Osteocyte (in vitro differentiated cells): ENCODE measurements around the gene ADI1. TPM values are rescaled to one million over a fixed set of nuclear protein-coding genes. Genes with fewer than 3 reads are reported as not detected.

Experiments
- DNase-seq: peaks from one replicate; pipeline ENCODE4 v3.0.0; 2021; ENCODE audit warnings: mixed read lengths; ENCODE audit not compliant: unreplicated experiment; ENCODE audit errors: extremely low spot score
- H3K27ac Mint-ChIP-seq: one replicate; pipeline ENCODE4 v1.8.0; 2021; ENCODE audit warnings: mild to moderate bottlenecking, mixed read lengths; ENCODE audit not compliant: unreplicated experiment
- H3K27me3 Mint-ChIP-seq: one replicate; pipeline ENCODE4 v1.8.0; 2021; ENCODE audit warnings: mixed read lengths; ENCODE audit not compliant: unreplicated experiment
- H3K36me3 Mint-ChIP-seq: one replicate; pipeline ENCODE4 v1.8.0; 2021; ENCODE audit warnings: mixed read lengths; ENCODE audit not compliant: unreplicated experiment
- H3K4me1 Mint-ChIP-seq: one replicate; pipeline ENCODE4 v1.8.0; 2021; ENCODE audit warnings: mixed read lengths; ENCODE audit not compliant: unreplicated experiment
- H3K4me3 Mint-ChIP-seq: one replicate; pipeline ENCODE4 v1.8.0; 2021; ENCODE audit warnings: mild to moderate bottlenecking, moderate library complexity, mixed read lengths; ENCODE audit not compliant: unreplicated experiment
- H3K9me3 Mint-ChIP-seq: one replicate; pipeline ENCODE4 v1.8.0; 2021; ENCODE audit warnings: mixed read lengths; ENCODE audit not compliant: unreplicated experiment
- total RNA-seq: library from RNA; stranded (reverse); gene quantifications from 2 replicates; pipeline ENCODE4 v1.2.1, GENCODE V29; 2021
- TF ChIP-seq, protein P1 (sequence below): fragments of 200-600 bp; sonication (generic); IDR thresholded peaks from 2 replicates; pipeline ENCODE4 v1.5.0; 2021; ENCODE audit warnings: antibody characterized with exemption, mild to moderate bottlenecking, moderate library complexity

The ADI1 gene
- total RNA-seq, 1 donor from 2014 or later = 54.0 TPM

DNA sequence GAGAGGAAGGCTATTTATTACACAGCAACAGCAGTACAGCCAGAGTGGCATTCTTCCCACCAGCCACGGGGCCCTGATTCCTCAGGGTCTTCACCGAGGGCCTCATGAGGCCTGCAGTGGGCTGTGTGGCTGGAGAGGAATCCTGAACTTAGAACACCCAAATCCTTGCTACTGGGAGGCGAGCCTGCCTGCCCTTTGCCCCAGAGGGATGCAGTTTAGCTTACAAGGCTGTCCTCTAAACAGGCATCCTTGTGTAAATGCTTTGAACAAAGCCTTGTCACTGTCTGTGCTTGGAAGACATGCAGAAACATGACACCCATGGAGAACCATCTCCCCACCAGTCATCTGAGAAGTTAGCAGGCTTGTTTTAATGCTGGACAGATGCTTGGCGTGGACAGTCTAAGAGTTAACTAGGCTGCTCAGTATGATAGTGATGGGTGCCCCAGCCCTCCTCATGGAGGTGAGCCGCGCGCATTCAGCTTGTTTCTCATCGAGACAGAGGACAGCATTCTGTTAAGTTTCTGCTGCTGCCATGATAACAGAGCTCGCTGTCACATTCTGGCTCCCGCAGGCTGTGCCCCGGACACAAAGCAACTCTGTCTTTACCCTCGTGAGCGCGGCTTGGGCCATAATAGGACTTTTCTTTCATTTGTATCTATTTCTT, 42.9 kb downstream of the ADI1 start:
- DNase-seq = no peak
- no peak overlapping the region for H3K4me3 Mint-ChIP-seq

DNA sequence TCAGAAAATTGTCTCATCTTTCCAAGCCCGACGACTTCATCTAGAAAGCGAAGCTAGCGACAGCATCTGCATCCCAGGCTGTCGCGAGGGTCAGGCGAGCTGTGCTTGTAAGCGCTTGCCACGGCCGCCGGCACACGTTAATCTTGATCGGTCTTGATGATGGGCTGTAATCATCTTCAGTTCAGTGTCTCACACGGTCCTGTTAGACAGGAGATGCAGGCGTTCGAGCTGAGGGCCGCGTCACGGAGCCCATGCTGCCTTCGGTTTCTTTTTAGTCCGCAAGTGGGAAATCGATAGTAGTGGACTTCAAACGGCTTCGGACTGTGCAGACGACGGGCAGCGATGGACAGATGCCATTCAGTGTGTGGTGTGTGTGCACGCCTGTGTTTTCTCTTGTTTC, 43.6 kb downstream of the ADI1 start:
- Mint-ChIP-seq H3K27ac (no peak overlapping the region), H3K4me1 (peaks cover 1% of the 10 kb centered on the region), H3K4me3 (no peak overlapping the region), H3K9me3 (no peaks in the 10 kb centered on the region), H3K27me3 (no peaks in the 10 kb centered on the region), H3K36me3 (peaks cover 28% of the 10 kb centered on the region)
- TF ChIP-seq, protein P1, sequence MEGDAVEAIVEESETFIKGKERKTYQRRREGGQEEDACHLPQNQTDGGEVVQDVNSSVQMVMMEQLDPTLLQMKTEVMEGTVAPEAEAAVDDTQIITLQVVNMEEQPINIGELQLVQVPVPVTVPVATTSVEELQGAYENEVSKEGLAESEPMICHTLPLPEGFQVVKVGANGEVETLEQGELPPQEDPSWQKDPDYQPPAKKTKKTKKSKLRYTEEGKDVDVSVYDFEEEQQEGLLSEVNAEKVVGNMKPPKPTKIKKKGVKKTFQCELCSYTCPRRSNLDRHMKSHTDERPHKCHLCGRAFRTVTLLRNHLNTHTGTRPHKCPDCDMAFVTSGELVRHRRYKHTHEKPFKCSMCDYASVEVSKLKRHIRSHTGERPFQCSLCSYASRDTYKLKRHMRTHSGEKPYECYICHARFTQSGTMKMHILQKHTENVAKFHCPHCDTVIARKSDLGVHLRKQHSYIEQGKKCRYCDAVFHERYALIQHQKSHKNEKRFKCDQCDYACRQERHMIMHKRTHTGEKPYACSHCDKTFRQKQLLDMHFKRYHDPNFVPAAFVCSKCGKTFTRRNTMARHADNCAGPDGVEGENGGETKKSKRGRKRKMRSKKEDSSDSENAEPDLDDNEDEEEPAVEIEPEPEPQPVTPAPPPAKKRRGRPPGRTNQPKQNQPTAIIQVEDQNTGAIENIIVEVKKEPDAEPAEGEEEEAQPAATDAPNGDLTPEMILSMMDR = no peak
- DNase-seq = no peak

More for the DNA sequence above, 42.9 kb downstream of the ADI1 start:
- H3K4me1 Mint-ChIP-seq = peaks cover 1% of the 10 kb centered on the region
- H3K9me3 Mint-ChIP-seq = no peaks in the 10 kb centered on the region
- peak overlapping the region; percentile 41 for H3K27ac Mint-ChIP-seq
- TF ChIP-seq, protein P1 = no peak
- H3K27me3 Mint-ChIP-seq = no peaks in the 10 kb centered on the region
- H3K36me3 Mint-ChIP-seq = peaks cover 27% of the 10 kb centered on the region

DNA sequence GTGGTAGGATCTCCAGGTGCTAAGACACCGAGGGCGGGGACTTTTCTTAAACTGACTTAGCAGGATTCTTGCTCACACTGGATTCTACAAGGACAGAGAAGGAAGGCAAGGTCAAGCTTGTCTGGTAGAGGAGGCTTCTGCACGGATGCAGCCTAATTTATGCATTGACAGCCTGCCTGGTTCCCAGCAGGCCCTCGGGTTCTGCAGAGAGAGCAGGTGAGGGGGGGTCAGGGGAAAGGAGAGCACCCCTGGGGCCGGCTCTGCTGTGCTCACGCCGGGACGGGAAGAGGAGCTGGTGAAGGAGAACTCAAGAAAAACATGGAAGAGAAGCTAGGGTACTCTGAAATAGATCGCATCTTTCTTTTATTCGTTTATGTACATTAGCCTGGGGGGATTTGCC, 46.4 kb downstream of the ADI1 start:
- no peak for DNase-seq
- peaks cover 33% of the 10 kb centered on the region for H3K36me3 Mint-ChIP-seq
- no peaks in the 10 kb centered on the region for H3K27me3 Mint-ChIP-seq
- peaks cover 1% of the 10 kb centered on the region for H3K4me1 Mint-ChIP-seq
- H3K4me3 Mint-ChIP-seq = no peak overlapping the region
- no peak overlapping the region for H3K27ac Mint-ChIP-seq
- no peaks in the 10 kb centered on the region for H3K9me3 Mint-ChIP-seq
- TF ChIP-seq, protein P1 = no peak

DNA sequence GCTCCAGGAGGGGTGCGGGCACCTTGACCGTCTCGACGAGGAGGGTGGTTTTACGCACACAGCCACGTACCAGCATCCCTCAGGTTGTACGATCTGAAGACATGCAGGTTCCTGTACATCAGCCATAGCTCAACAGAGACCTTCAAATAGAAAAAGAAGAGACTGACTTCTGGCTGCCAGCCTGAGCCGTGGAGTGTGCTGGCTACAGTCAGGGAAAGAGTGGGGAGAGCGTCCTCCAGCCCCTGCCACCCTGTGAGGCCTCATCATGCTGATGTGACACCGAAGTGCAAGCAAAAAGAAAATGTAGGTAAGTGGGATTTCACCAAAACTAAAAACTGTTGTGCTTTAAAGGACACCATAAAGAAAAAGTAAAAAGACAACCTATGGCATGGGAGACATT, 47.0 kb downstream of the ADI1 start:
- TF ChIP-seq, protein P1 = no peak
- DNase-seq = no peak
- peaks cover 1% of the 10 kb centered on the region for H3K4me1 Mint-ChIP-seq
- no peak overlapping the region for H3K4me3 Mint-ChIP-seq
- no peaks in the 10 kb centered on the region for H3K9me3 Mint-ChIP-seq
- peaks cover 38% of the 10 kb centered on the region for H3K36me3 Mint-ChIP-seq
- H3K27me3 Mint-ChIP-seq = no peaks in the 10 kb centered on the region
- H3K27ac Mint-ChIP-seq = no peak overlapping the region

DNA sequence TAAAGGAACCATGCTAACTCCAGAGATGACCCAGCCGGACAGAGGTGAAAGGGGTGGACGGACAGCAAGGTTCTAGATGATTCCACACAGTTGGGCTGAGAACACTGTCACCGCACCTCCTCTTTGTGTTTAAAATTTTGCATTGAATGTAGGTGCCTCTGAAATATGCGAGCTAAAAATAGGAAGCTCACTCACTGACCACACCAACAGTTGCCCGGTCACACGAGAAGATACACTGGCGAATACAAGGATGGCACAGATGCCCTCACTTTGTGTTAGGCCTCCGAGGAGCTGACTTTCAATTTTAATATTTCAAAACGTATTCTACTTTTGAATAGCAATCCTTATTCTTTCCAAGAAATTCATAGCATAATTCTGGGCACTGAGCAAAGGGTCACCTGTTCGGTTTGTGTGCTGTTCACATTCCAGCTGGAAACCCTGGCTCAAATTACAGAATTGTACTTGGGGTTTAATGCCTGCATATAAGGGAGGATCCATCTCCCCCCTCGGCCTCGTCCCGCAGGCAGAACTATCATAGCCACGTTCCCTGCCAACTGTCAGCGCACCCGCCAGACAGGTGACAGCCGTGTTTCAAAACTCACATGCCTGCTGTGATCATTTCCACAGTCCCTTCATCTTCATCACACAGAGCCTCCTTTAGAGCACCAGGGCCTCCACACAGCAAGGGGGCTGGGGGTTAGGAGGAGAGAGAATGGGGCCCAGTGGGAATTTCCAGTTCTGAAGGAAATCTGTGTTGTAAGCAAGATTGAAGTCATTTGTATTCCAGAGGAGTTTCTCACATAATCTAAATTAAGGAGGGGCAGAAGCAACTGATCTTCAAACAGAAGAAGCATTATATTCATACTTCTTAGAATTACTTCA, 48.2 kb downstream of the ADI1 start:
- H3K4me3 Mint-ChIP-seq = no peak overlapping the region
- TF ChIP-seq, protein P1 = no peak
- no peak overlapping the region for H3K27ac Mint-ChIP-seq
- H3K4me1 Mint-ChIP-seq = peaks cover 1% of the 10 kb centered on the region
- no peaks in the 10 kb centered on the region for H3K27me3 Mint-ChIP-seq
- peaks cover 38% of the 10 kb centered on the region for H3K36me3 Mint-ChIP-seq
- DNase-seq = no peak
- H3K9me3 Mint-ChIP-seq = no peaks in the 10 kb centered on the region
